Right lobe of liver (tissue), 6 donors: ENCODE results near the gene ADPGK. TPM values are rescaled to one million over a fixed set of nuclear protein-coding genes. Genes with fewer than 3 reads are reported as not detected.
"Not testable (repeated sequence)": the region's sequence is repeated elsewhere in the genome, so short reads cannot be mapped to it uniquely, and the experiment has no call there.

Experiments
- ATAC-seq, 4 donors: fragments of 200-7000 bp; cut with Tn5 transposase; one replicate each; pipeline ENCODE4 v1.9.1; 2020; ENCODE audit warnings: mild to moderate bottlenecking in 4 of 4, moderate library complexity in 4 of 4
- DNase-seq, 3 donors: peaks; one replicate each; pipeline ENCODE4 v3.0.0-alpha.2; 2020
- H3K27ac ChIP-seq, 3 donors: fragments of 200-600 bp; one replicate each; pipeline ENCODE4 v1.8.0; 2022
- H3K27me3 ChIP-seq, 2 donors: fragments of 200-600 bp; one replicate each; pipeline ENCODE4 v1.8.0; 2022
- H3K36me3 ChIP-seq, 4 donors: fragments of 200-600 bp; sonication (generic) in 1 of 4; one replicate each; pipeline versions ENCODE4 v1.5.1 to v1.8.0; 2017 to 2022; ENCODE audit warnings: control low read depth in 1 of 4
- H3K4me1 ChIP-seq, 4 donors: fragments of 200-600 bp; sonication (generic) in 1 of 4; one replicate each; pipeline versions ENCODE4 v1.5.1 to v1.8.0; 2017 to 2022; ENCODE audit warnings: control low read depth in 1 of 4
- H3K4me3 ChIP-seq, 3 donors: fragments of 200-600 bp; one replicate each; pipeline ENCODE4 v1.8.0; 2022
- H3K9me3 ChIP-seq, 4 donors: fragments of 200-600 bp; sonication (generic) in 1 of 4; one replicate each; pipeline versions ENCODE4 v1.5.1 to v1.8.0; 2017 to 2022; ENCODE audit warnings: control low read depth in 1 of 4
- CTCF ChIP-seq, 4 donors: fragments of 200-600 bp in 3 of 4; fragments of 450-650 bp in 1 of 4; IDR thresholded peaks; one replicate each; pipeline versions ENCODE4 v1.5.1 to v1.8.0; 2016 to 2022; ENCODE audit warnings: antibody characterized with exemption in 4 of 4, mild to moderate bottlenecking in 2 of 4
- POLR2A ChIP-seq: fragments of 450-650 bp; IDR thresholded peaks from one replicate; pipeline ENCODE4 v1.6.1; 2017; ENCODE audit warnings: antibody characterized with exemption, mild to moderate bottlenecking
- WGBS: methylation state at CpG from one replicate; pipeline ENCODE4 v1.1.6; 2018; ENCODE audit warnings: low coverage, low lambda C conversion rate; ENCODE audit not compliant: insufficient coverage; ENCODE audit errors: missing lambda C conversion rate; 5-methylcytosine and 5-hydroxymethylcytosine counted together
- intact Hi-C, 2 donors: fragments of 100-400 bp; cut with DNase I; formaldehyde crosslinking; loops; one replicate each; pipeline versions ENCODE4 v1.11.2 to v1.14.1; 2022
- total RNA-seq, 6 experiments: library from RNA; depleted of rRNA in 2 of 6; stranded (reverse); fragments of >200 nt in 2 of 6; fragmentation: NEBNext Ultra II Directional in 3 of 6; extraction: Animal tissue kit (Norgen Biotek cat#: 25700) in 3 of 6; gene quantifications; one replicate each; pipeline versions ENCODE4 v1.1.0 to v1.2.4, GENCODE V29; 2016 to 2023
- donor health status: DM: no; HTN: yes; CAD: no.
- donor health status: DM: no; HTN: no; CAD: no.
- donor health status: DM: no; HTN: no; CAD: no.
- donor health status: DM: no; HTN: yes; CAD: no.
- donor health status: DM: no; HTN: yes; CAD: no.

ADPGK gene
- total RNA-seq, 6 experiments from 2014 or later = 13.9 to 22.1 (median 19.8) TPM

GRCh38 chr15:72813345-72814004 is 29.9 kb upstream of the ADPGK start:
- ATAC-seq (no peak), DNase-seq (no peak)
- 56% methylated on average over 3 of the region's 8 CpGs for WGBS
- Histone ChIP-seq H3K27me3 (no peaks in the 10 kb centered on the region), H3K4me1 (no peaks in the 10 kb centered on the region), H3K27ac (no peak overlapping the region), H3K36me3 (no peaks in the 10 kb centered on the region), H3K9me3 (no peaks in the 10 kb centered on the region), H3K4me3 (no peak overlapping the region)
- TF ChIP-seq POLR2A = no peak
- TF ChIP-seq CTCF (IDR thresholded peaks at IDR 0.05) = no peak
- intact Hi-C loops = no loop called here

- DNase-seq (no peak), ATAC-seq (peak in 1 of 4 donors; percentile 11)
- TF ChIP-seq POLR2A (no peak), CTCF (IDR thresholded peaks at IDR 0.05) (no peak)
- Histone ChIP-seq H3K4me3 (no peak overlapping the region), H3K27ac (no peak overlapping the region), H3K27me3 (no peaks in the 10 kb centered on the region), H3K36me3 (no peaks in the 10 kb centered on the region), H3K9me3 (no peaks in the 10 kb centered on the region), H3K4me1 (no peaks in the 10 kb centered on the region)
- intact Hi-C loops = no loop called here
- WGBS = 70% methylated on average over 4 of the region's 4 CpGs
Observed at GRCh38 chr15:72809329-72809728, 25.8 kb upstream of the ADPGK start.

GRCh38 chr15:72807346-72807745 is 23.8 kb upstream of the ADPGK start:
- H3K36me3 ChIP-seq, H3K27me3 ChIP-seq, H3K27ac ChIP-seq, H3K9me3 ChIP-seq, H3K4me3 ChIP-seq, ATAC-seq, DNase-seq, intact Hi-C loops, H3K4me1 ChIP-seq: not testable (repeated sequence)
- no CpG with 5 or more reads among the region's 22 CpGs for WGBS

- no peaks in the 10 kb centered on the region for H3K36me3 ChIP-seq
- H3K27ac ChIP-seq = no peak overlapping the region
- H3K9me3 ChIP-seq = no peaks in the 10 kb centered on the region
- ATAC-seq (no peak), DNase-seq (no peak)
- H3K4me3 ChIP-seq = no peak overlapping the region
- TF ChIP-seq CTCF (IDR thresholded peaks at IDR 0.05) (no peak), POLR2A (no peak)
- intact Hi-C loops = no loop called here
- H3K27me3 ChIP-seq = no peaks in the 10 kb centered on the region
- WGBS = 40% methylated on average over 1 of the region's 1 CpG
- H3K4me1 ChIP-seq = no peaks in the 10 kb centered on the region
Observed at GRCh38 chr15:72803006-72803405, 19.4 kb upstream of the ADPGK start.

GRCh38 chr15:72801590-72802325 is 18.2 kb upstream of the ADPGK start:
- Histone ChIP-seq H3K27ac (no peak overlapping the region), H3K9me3 (no peaks in the 10 kb centered on the region), H3K4me3 (no peak overlapping the region), H3K27me3 (no peaks in the 10 kb centered on the region), H3K4me1 (peaks cover 0 to 3% (median 0%) of the 10 kb centered on the region in 4 donors), H3K36me3 (no peaks in the 10 kb centered on the region)
- TF ChIP-seq POLR2A (no peak), CTCF (IDR thresholded peaks at IDR 0.05) (no peak)
- intact Hi-C loops = no loop called here
- DNase-seq (no peak), ATAC-seq (no peak)
- WGBS = 45% methylated on average over 7 of the region's 7 CpGs
